ENCODE data around the gene KISS1.

The KISS1 gene

DNA sequence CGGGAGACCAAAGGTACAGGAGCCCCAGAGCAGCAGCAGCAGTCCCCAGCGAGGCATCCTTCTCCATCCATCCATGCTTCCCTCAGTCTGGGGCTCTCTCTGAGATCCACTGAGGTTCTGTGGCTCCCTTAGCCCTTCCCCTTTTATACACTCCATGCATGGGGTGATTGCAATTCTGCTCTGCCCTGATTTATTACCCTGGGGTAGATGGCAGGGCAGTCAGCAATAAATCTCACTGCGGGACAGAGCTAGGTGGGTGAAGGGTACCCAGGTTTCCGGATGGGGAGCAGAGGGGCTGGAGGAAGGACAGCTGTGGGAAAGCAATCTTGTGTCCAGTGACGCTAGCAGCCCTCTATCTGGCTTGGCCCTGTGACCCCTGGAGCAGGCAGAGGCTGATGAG is 30.1 kb downstream of the KISS1 start, which contains the start of gene REN:
REN (minus strand) TSS at position 119 of the 400 bp plus-strand sequence; CDS start at position 75, 44 bp downstream.
- DNase-seq (ENCODE audit: extremely low spot score, insufficient read length, low read depth) (no peak), FAIRE-seq (no peak)

DNA sequence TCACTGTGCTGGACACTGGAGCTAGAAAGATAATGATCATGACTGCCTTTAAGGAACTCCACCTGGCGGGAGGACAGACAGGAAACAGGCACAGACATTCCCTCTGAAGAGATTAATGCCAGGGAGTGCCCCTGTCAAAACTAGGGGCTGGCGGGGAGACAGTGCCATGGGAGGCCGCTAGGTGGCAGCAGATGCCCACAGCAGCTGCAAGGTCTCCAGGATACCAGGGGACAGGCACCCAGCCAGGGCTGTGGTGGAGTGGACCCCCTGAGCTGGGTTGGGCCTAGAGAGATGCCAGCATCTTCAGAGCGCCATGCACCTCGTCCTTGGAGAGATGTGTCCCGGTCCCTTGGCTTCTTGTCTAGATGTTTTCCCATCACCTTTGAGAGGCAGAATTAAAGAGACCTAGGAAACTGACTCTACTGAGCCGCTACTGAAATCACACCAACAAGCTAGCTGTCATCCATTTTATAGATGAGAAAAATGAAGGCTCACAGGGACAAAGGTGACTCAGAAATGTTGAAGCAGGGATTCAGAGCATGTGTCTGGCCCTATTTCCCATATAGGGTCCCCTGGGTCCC is 33.7 kb downstream of the KISS1 start:
- FAIRE-seq (peak; percentile 81), DNase-seq (ENCODE audit: extremely low spot score, insufficient read length, low read depth) (peak; percentile 51)

DNA sequence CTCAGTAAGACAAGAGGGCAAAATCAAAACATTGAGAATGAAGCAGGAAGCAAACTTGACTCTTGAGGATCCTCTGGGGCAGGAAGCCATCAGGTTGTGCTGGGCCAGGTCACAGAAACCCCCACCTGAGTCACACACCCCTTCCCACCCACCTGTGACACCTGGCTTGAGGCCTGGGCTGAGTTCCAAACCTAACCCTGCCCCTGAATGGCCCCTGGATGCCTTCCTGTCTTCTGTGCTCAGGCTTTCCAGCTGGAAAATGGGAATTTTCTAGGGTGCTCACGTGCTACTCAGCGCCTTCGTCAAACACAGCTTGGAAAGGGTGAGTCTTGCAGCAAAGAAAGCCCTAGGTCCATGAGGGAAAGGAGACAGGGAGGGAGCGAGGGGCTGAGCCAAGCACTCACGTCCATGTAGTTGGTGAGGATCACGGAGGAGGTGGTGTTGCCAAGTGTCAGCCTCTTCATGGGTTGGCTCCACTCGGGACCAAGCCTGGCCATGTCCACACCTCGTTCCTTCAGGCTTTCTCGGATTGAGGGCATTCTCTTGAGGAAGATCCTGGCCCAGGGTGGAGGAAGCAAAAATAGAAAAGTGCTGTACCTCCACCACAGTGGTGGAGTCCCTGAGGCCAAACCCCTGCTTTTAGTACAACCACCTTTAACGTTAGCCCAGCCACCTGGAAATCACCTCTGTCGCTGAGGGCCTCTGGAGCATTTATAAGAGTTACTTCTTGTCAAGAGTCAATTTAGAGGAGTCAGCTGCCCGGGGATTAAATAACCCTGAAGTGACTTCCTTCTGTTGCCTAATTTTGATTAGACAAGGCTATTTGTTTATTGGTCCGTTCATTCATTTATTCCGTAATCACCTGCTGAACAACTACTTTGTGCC is 34.4 kb downstream of the KISS1 start:
- DNase-seq (ENCODE audit: extremely low spot score, insufficient read length, low read depth): no peak
- FAIRE-seq: no peak

DNA sequence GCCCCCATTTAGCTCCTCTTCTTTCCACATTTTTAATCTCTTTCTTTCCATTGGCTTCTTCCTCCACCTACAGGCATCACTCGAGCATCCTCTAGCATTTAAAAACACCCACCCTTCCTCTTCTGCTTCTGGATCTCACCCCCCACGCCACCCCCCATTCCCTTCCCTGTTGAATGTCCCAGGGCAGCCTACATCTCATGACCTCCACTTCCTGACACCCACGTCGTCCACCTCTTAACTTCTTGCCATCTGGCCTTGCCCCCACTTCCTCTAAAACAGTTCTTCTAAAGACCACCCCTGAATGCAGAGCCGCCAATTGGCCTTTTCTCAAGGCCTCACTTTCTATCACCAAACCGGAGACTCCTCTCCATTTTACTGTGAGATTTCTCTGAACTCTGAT is 38.3 kb downstream of the KISS1 start:
- DNase-seq (ENCODE audit: extremely low spot score, insufficient read length, low read depth): no peak
- no peak for FAIRE-seq

DNA sequence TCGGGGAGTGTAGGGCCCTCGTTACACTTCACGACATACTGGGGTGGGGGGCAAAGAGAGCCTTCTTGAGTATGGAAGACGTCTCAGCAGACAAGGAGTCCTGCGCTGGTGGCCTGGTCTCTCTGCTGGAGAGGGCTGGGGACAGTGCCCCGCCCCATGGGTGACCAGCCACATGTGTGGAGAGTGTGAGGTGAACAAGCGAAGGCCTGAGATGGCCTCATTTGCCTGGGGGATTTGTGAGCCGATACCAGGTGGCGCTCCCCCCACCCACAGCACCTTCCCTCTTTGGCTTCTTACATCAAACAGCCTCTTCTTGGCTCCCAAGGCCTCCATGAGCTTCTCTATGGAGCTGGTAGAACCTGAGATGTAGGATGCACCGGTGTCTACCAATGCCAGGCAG is 40.4 kb downstream of the KISS1 start:
- FAIRE-seq (no peak), DNase-seq (ENCODE audit: extremely low spot score, insufficient read length, low read depth) (no peak)

DNA sequence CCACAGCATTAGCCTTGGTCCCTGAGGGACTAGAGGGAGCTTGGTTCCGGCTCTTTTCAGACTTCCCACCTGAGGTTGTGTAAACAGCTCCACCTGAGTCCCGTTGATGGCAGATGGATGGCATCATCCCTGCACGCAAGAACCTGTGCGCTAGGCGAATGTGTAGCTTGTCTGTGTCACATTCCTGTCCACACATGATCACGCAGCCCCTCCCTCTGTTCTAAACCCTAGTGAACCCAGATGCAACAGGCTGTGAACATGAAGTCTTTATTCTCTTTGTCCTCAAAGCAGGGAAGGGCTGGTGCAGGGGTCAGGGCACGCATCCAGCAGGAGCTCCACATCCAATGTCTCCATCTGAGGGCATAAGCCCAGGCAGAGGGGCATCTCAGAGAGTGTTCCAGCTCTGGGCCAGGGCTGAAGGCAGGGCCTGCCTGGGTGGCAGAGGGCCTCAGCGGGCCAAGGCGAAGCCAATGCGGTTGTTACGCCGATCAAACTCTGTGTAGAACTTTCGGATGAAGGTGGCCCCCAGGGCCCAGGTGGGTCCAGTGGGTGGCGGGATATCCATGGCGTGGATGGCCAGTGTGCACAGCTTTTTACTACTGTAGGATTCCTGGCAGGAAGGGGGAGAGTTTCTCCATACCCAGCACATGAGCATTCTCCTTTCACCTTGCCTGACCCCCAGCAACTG is 41.6 kb downstream of the KISS1 start:
- no peak for FAIRE-seq
- no peak for DNase-seq (ENCODE audit: extremely low spot score, insufficient read length, low read depth)

DNA sequence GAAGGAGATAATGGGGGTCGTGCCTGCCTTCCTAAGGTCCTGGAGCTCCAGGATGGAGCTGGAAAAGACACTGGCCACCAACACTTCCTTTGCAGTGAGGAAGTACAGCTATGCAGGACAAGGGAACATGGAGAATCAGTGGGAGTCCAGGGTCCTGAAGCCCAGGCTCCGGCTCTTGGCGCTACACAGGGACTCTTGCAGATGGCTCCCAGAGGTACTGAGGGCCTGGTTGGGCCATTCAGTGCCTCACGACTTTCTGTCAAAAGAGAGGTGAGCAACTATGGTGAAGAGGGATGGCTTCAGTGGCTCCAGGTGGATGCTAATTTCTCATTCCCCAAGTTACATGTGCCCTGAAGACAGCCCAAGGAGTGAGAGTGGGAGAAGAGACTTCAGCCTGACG is 42.6 kb downstream of the KISS1 start:
- FAIRE-seq (no peak), DNase-seq (ENCODE audit: extremely low spot score, insufficient read length, low read depth) (no peak)

DNA sequence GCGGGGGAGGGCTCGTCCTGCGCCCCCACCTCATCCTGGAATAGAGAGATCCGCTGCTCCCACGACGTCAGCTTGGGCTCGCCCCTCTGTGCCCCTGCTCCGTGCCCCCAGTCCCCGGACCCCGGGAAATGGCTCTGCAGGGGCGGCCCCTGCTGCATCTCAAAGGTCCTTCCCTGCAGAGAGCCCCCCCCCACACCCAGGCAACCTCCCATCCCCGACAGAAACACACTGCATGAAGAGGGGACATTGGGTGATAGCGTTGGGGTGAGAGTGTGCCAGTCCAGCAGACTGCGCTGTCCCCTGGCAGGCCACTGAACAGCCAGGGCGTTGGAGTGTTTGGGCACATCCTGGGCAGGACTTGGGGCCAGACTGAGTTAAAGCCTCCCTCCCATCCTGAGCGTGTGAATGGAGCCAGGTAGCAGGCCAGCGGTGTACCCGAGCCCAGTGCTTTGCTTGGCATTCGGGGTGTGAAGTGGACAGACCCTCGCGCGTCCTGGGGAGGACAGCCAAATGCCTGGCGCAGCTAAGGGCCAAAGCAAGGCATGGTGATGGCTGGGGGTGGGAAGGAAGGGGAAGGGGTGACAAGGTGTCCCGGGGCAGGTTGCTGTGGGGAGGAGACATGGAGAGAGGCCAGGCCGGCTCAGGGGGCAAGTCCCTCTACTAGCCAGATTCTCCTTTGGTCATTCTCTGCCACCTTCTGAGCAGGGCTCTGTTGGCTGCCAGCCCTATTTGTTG is 43.8 kb downstream of the KISS1 start:
- FAIRE-seq (no peak), DNase-seq (ENCODE audit: extremely low spot score, insufficient read length, low read depth) (no peak)

DNA sequence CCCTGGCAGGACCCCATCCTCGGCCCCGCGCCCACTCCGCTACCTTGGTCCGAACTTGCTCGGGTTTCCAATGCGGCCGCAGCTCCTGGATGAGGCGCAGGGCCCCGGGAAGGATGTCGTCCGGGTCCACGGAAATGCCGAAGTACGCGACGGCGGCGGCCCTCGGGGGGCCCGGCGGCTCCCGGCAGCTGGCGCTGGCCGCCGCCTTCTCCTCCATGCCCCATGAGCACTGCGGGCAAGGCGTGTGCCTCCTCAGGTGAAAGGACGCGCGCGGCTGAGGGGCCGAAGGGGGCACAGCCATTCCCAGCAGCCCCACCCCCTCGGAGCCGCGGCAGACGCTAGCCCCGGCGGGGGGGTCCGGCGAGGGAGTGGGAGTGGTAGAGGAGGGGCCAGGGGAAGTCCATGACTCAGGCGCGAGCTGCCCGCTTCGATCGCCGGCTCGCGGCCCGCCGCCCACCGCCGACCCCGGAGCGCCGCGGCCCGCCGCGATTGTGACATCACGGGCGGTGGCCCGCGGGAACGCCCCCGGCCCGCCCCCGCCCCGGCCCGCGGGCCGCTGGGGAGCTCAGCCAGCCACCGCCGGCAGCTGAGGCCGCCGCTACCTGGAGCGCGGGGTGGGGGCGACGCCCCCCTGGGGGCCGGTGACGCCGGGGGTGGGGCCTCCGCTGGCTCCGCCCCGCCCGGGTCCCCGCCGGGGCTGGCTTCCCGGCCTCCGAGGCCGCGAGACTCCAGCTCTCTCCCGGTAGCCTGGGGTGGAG is 44.6 kb downstream of the KISS1 start, which contains the start of gene ETNK2:
ETNK2 (minus strand) TSS at position 493 of the 758 bp plus-strand sequence; CDS start at position 301, 192 bp downstream.
- FAIRE-seq (no peak), DNase-seq (ENCODE audit: extremely low spot score, insufficient read length, low read depth) (no peak)

DNA sequence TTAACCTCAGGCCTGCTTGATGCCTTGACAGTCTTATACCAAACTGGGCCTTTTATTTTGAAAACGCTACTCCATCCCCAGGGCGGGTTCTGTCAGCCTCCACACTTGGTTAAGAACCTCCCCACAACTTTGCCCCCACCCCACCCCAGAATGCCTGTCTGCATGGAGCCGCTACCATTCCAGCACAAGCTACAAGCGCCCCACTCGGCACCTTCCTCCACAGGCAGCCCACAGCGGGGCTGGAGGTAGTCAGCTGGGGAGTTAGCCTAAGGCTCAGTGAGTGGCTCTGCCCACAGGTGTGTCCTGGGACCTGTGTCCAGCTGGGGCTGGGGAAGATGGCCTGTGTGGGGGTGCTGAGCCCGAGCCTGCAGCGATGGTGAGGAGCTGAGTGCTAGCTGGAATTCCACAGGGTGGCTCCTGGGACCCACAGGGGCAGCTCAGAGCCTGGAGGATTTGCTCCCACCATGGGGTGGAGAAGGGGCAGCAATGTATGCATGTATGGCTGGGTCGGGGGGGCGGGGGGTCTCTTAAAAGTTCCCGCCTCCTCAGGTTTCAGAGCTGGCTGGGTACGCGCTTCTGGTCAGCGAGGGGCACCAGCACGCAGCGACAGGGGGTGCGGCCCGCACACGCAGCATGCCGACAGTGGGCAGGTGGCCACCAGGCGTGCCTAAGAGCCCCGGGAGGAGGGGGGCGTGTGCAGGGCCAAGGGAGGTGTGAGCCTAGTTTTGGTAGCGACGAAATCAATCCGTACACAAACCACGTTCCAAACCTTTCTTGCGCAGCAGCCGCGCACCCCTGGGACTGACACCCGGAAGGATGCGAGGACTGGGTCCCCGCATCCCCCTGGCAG is 45.4 kb downstream of the KISS1 start:
- no peak for FAIRE-seq
- no peak for DNase-seq (ENCODE audit: extremely low spot score, insufficient read length, low read depth)

DNA sequence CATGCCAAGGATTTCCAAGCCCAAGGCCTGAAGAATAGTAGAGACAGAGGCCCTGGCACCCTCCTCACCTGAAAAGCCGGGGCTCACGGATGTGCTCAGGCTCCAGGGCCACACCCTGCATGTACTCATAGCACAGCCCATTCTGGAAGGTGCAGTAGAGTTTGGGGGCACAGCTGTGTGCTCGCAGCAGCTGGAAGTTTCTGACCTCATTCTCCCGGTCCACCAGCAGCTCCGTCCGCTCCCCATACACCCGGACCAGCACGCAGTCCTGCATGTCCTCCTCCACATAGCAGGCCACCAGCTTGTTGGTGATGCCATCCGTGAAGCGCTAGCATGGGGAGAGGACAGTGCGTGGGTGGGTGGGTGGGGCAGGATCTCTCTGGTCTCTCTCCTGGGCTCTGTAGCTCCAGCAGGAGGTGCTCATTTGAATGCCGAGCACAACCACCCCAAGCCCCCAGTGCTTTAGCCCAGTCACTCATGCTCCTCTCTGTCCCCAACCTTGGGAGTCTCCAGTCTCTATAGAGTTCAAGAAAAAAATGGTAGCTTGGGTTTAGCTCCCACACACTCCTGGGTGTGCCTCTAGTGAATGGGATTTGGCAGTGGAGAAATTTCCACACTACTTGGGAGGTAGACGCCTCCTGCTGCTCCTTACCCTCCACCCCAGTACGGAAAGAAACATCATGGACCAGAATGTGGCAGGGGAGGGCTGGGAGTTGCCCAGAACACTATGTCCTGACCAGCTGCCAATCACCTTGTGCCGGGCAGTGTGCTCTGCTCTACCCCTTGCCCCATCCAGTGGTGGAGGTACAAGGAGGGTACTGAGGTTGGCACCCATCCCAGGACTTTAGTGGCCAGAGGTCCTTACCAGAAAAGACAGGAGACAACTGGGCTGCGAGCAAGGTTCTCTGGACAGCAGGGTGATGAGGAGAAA is 46.4 kb downstream of the KISS1 start:
- FAIRE-seq (no peak), DNase-seq (ENCODE audit: extremely low spot score, insufficient read length, low read depth) (no peak)

DNA sequence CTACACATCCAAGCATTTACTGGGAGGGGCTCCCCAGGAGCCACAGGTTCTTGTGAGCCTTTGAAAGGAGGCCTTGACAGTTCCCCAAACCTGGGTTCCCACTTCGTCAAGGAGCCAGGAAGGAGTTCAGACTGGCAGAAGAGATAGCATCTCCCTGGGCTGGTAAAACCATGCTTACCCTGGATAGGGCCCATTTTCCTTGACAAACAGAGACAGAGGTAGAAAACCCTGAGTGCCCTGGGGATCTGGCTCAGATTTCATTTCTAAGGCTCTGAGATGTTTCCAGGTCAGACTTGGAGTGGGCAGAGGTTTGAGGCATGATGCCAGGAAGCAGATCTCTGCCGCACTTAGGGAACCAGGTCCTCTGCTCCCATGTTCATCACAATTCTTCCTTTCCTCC is 47.2 kb downstream of the KISS1 start:
- DNase-seq (ENCODE audit: extremely low spot score, insufficient read length, low read depth) (no peak), FAIRE-seq (no peak)

DNA sequence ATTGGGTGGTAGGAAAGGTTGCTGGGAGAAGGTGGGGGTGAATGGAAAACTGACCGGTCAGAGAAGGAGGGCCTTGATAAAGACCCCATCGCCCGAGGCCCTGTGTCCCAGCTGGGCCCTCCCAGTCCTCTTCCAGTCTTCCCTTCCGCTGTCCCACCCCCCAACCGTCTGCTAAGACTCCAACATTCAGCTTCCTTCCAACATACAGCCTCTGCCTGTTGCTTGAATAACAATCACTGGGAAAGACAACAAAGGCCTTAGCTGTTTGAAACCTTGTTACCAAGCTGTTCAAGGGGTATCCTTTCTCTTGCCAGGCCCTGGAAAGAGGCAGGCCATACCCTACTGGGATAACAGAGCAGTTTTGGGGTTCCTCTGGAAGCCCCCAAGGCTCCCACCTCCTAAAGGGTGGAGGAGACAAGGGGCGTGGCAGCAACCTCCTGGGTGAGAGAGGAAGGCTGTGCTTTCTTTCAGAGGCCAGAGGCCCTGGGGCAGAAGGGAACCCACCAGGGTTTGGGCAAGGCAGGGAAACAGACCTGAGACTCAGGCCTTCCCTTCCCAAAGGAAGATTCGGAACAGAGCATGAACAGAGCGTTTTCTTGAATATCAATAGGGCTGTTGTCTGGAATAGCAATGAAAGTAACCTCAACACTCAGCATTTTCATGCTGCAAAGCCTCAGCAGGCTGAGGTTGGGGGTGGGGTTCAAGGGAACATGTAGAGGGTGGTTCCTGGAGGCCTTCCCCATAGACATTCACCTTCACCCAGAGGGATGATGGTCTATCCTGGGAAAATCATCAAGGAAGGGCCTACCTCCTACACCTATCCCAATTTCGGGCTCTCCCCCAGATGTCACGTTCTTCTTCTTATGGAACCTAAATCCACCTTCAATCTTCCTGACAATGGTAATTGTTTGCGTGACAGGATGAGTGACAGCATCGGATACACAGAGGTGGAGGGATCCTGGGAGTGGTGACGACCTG is 48.6 kb downstream of the KISS1 start:
- no peak for DNase-seq (ENCODE audit: extremely low spot score, insufficient read length, low read depth)
- FAIRE-seq: no peak

DNA sequence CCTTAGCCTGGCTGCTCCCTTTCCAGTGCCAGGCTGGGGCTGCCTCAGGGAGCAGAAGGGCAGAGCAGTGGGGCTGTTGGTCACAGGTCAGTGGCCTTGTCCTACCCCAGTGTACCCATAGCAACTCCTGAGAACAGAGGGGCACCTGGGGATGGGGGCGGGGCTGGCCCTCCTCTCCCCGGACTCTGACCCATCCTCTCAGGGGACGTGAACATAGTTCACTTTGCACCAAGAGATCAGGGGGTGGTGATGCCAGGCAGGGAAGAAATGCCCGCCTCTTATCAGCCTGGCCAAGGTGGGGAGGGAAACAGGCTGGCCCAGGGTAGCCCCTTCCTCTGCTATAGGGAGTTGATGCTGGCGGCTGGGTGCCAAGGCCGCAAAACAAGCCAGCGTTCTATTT is 49.3 kb downstream of the KISS1 start:
- DNase-seq (ENCODE audit: extremely low spot score, insufficient read length, low read depth) (no peak), FAIRE-seq (no peak)

DNA sequence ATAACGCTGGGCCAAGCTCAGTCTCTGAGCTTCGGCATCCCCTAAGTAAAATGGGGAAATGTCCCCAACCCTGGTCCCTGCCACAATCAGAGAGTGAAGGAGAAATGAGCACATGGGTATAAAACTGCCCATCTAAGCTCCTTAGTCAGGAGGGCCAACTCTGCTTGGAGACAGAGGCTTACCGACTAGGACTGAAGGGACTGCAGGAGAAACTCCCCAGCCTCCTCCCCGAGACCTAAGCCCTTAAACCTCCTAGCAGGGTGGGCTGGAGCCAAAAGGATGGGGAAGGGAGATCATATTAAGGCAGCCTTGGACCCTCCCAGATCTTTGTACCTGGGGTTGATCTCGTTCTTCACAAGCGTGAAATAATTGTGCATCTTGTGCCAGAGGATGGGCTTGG is 50.0 kb downstream of the KISS1 start:
- FAIRE-seq (no peak), DNase-seq (ENCODE audit: extremely low spot score, insufficient read length, low read depth) (no peak)

DNA sequence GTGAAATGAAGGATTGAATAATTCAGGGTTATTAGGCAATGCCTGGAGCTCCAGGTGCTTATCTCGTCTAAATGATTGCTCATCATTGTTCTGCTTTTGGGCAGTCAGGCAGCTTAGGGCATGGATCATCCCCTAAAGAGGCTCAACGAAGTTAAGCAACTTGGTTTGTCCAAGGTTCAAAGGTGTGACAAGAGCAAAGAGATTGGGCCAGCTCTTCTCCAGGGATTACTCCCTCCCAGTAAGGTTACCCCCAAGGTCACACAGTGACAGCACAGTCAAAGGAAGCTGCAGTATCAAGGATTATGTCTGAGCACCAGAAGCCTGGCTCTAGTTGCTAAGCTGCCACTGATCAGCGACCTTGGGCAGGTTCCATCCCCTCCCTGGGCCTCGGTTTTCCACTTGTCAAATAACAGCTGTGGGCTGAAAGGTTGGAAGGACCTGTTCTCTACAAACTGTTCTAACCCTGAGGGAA is 51.2 kb downstream of the KISS1 start:
- DNase-seq (ENCODE audit: extremely low spot score, insufficient read length, low read depth) (no peak), FAIRE-seq (no peak)

Data from GM18507 (cell line).